Measurements from ENCODE around the gene ARCN1.

GRCh38 chr11:118609380-118610224 lies 37.4 kb downstream of the ARCN1 start:
- TF ChIP-seq, protein P1, sequence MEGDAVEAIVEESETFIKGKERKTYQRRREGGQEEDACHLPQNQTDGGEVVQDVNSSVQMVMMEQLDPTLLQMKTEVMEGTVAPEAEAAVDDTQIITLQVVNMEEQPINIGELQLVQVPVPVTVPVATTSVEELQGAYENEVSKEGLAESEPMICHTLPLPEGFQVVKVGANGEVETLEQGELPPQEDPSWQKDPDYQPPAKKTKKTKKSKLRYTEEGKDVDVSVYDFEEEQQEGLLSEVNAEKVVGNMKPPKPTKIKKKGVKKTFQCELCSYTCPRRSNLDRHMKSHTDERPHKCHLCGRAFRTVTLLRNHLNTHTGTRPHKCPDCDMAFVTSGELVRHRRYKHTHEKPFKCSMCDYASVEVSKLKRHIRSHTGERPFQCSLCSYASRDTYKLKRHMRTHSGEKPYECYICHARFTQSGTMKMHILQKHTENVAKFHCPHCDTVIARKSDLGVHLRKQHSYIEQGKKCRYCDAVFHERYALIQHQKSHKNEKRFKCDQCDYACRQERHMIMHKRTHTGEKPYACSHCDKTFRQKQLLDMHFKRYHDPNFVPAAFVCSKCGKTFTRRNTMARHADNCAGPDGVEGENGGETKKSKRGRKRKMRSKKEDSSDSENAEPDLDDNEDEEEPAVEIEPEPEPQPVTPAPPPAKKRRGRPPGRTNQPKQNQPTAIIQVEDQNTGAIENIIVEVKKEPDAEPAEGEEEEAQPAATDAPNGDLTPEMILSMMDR (IDR thresholded peaks at IDR 0.05), result no peak
- TF ChIP-seq POLR2A (IDR thresholded peaks at IDR 0.05), result no peak

All from esophagus squamous epithelium (tissue), 4 donors.